Activated T-helper 1 cell treated with anti-CD3 and anti-CD28 coated beads, Interleukin-12 subunit alpha, Interleukin-12 subunit beta, Interleukin-2, Interleukin-4 antibody, amounts not matched to agents 30 ng/mL and 10 ng/mL and 1 ng/mL, durations not matched to agents 14 hours and 24 hours and 36 hours (primary cell): ENCODE data around the gene PSEN2. TPM values are rescaled to one million over a fixed set of nuclear protein-coding genes. Genes with fewer than 3 reads are reported as not detected.

Experiments used
- DNase-seq: peaks from one replicate; pipeline ENCODE4 v3.0.0; 2021; ENCODE audit warnings: low spot score
- H3K27ac Mint-ChIP-seq: one replicate; pipeline ENCODE4 v1.8.0; 2021; ENCODE audit warnings: mild to moderate bottlenecking, mixed read lengths
- H3K27me3 Mint-ChIP-seq: one replicate; pipeline ENCODE4 v1.8.0; 2022; ENCODE audit warnings: mild to moderate bottlenecking, moderate library complexity, mixed read lengths; ENCODE audit not compliant: insufficient read depth
- H3K36me3 Mint-ChIP-seq: one replicate; pipeline ENCODE4 v1.8.0; 2021; ENCODE audit warnings: low read depth, mixed read lengths
- H3K4me1 Mint-ChIP-seq: one replicate; pipeline ENCODE4 v1.8.0; 2021; ENCODE audit warnings: low read depth, mixed read lengths
- H3K4me3 Mint-ChIP-seq: one replicate; pipeline ENCODE4 v1.8.0; 2021; ENCODE audit warnings: mild to moderate bottlenecking, moderate library complexity, mixed read lengths
- H3K9me3 Mint-ChIP-seq: one replicate; pipeline ENCODE4 v1.8.0; 2021; ENCODE audit warnings: mixed read lengths
- intact Hi-C: fragments of 100-400 bp; cut with micrococcal nuclease; formaldehyde crosslinking; loops from one replicate; pipeline ENCODE4 v1.15.1; 2024
- total RNA-seq: library from RNA; stranded (reverse); gene quantifications from 2 replicates; pipeline ENCODE4 v1.2.3, GENCODE V29; 2022

Gene PSEN2
- total RNA-seq, 1 donor from 2014 or later, result 13.5 TPM

GRCh38 chr1:226940029-226940805 lies 69.8 kb downstream of the PSEN2 start, which contains the start of gene COQ8A:
Gene COQ8A (plus strand): TSS chr1:226940294. CDS start chr1:226961386, 21,092 bp downstream.
- H3K9me3 Mint-ChIP-seq, result peaks cover 4% of the 10 kb centered on the region
- intact Hi-C loops, result loop anchor here (1.0 to 10.0 kb wide), 11 partner anchors 25 to 878 kb away; partner anchors contain the start of genes H3-3A, ITPKB and PSEN2
- peaks cover 4% of the 10 kb centered on the region for H3K36me3 Mint-ChIP-seq
- peaks cover 41% of the 10 kb centered on the region for H3K4me1 Mint-ChIP-seq
- peak within 1 kb of the TSS; percentile 97 for H3K27ac Mint-ChIP-seq
- peak within 1 kb of the TSS; percentile 89 for H3K4me3 Mint-ChIP-seq
- peak; percentile 100 for DNase-seq
- no peaks in the 10 kb centered on the region for H3K27me3 Mint-ChIP-seq

- Mint-ChIP-seq H3K4me3 (peak overlapping the region; percentile 89), H3K27me3 (no peaks in the 10 kb centered on the region), H3K27ac (peak overlapping the region; percentile 97)
Observed at GRCh38 chr1:226940806-226941067, 70.3 kb downstream of the PSEN2 start.

GRCh38 chr1:226942392-226942791 lies 72.0 kb downstream of the PSEN2 start:
- DNase-seq, result no peak
- Mint-ChIP-seq H3K36me3 (no peaks in the 10 kb centered on the region), H3K27ac (no peak overlapping the region), H3K4me1 (peaks cover 38% of the 10 kb centered on the region), H3K9me3 (no peaks in the 10 kb centered on the region), H3K27me3 (no peaks in the 10 kb centered on the region), H3K4me3 (peak overlapping the region; percentile 45)
- intact Hi-C loops, result loop anchor here (5.0 to 10.0 kb wide), 3 partner anchors 812 to 880 kb away; partner anchors contain the start of gene H3-3A

More at GRCh38 chr1:226940806-226941067, 70.3 kb downstream of the PSEN2 start:
- intact Hi-C loops, result loop anchor here (1.0 to 10.0 kb wide), 11 partner anchors 25 to 878 kb away; partner anchors contain the start of genes H3-3A, ITPKB and PSEN2
- H3K36me3 Mint-ChIP-seq, result no peaks in the 10 kb centered on the region
- no peaks in the 10 kb centered on the region for H3K9me3 Mint-ChIP-seq
- peaks cover 41% of the 10 kb centered on the region for H3K4me1 Mint-ChIP-seq
- DNase-seq, result no peak

GRCh38 chr1:226943156-226943555 lies 72.7 kb downstream of the PSEN2 start:
- Mint-ChIP-seq H3K4me3 (no peak overlapping the region), H3K36me3 (no peaks in the 10 kb centered on the region), H3K4me1 (peaks cover 31% of the 10 kb centered on the region), H3K27me3 (no peaks in the 10 kb centered on the region), H3K9me3 (peaks cover 4% of the 10 kb centered on the region), H3K27ac (no peak overlapping the region)
- no peak for DNase-seq
- intact Hi-C loops, result loop anchor here (5.0 to 10.0 kb wide), 3 partner anchors 812 to 881 kb away; partner anchors contain the start of gene H3-3A

GRCh38 chr1:226943927-226944326 lies 73.5 kb downstream of the PSEN2 start:
- H3K27me3 Mint-ChIP-seq, result no peaks in the 10 kb centered on the region
- H3K36me3 Mint-ChIP-seq, result no peaks in the 10 kb centered on the region
- peaks cover 6% of the 10 kb centered on the region for H3K9me3 Mint-ChIP-seq
- peak overlapping the region; percentile 37 for H3K27ac Mint-ChIP-seq
- H3K4me1 Mint-ChIP-seq, result peaks cover 23% of the 10 kb centered on the region
- DNase-seq, result no peak
- no peak overlapping the region for H3K4me3 Mint-ChIP-seq
- intact Hi-C loops, result loop anchor here (5.0 to 10.0 kb wide), 3 partner anchors 811 to 882 kb away; partner anchors contain the start of gene H3-3A

- no peak for DNase-seq
- H3K36me3 Mint-ChIP-seq, result no peaks in the 10 kb centered on the region
- no peak overlapping the region for H3K27ac Mint-ChIP-seq
- intact Hi-C loops, result loop anchor here (10.0 kb wide), 2 partner anchors 810 to 840 kb away; no protein-coding TSS in a partner anchor
- no peaks in the 10 kb centered on the region for H3K27me3 Mint-ChIP-seq
- peaks cover 6% of the 10 kb centered on the region for H3K9me3 Mint-ChIP-seq
- H3K4me3 Mint-ChIP-seq, result no peak overlapping the region
- H3K4me1 Mint-ChIP-seq, result peaks cover 16% of the 10 kb centered on the region
Observed at GRCh38 chr1:226945106-226945857, 74.9 kb downstream of the PSEN2 start.

Other genes starting within 250 kb of the PSEN2 start
- gene ITPKB, start 131.3 kb upstream of the PSEN2 start, total RNA-seq, result 38.3 and 38.5 TPM in 2 replicates
- 33.1 and 33.8 TPM in 2 replicates for gene COQ8A, start 69.7 kb downstream of the PSEN2 start, total RNA-seq